GM18508 (cell line): ENCODE measurements around the gene ROPN1B.
"Not testable (repeated sequence)": the region's sequence is repeated elsewhere in the genome, so short reads cannot be mapped to it uniquely, and the experiment has no call there.

Source experiments
- ATAC-seq: cut with Tn5 transposase; IDR thresholded peaks from one replicate; pipeline ENCODE4 v1.9.1; 2021; ENCODE audit warnings: moderate number of reproducible peaks; ENCODE audit not compliant: insufficient read depth, unreplicated experiment

The ROPN1B gene

DNA sequence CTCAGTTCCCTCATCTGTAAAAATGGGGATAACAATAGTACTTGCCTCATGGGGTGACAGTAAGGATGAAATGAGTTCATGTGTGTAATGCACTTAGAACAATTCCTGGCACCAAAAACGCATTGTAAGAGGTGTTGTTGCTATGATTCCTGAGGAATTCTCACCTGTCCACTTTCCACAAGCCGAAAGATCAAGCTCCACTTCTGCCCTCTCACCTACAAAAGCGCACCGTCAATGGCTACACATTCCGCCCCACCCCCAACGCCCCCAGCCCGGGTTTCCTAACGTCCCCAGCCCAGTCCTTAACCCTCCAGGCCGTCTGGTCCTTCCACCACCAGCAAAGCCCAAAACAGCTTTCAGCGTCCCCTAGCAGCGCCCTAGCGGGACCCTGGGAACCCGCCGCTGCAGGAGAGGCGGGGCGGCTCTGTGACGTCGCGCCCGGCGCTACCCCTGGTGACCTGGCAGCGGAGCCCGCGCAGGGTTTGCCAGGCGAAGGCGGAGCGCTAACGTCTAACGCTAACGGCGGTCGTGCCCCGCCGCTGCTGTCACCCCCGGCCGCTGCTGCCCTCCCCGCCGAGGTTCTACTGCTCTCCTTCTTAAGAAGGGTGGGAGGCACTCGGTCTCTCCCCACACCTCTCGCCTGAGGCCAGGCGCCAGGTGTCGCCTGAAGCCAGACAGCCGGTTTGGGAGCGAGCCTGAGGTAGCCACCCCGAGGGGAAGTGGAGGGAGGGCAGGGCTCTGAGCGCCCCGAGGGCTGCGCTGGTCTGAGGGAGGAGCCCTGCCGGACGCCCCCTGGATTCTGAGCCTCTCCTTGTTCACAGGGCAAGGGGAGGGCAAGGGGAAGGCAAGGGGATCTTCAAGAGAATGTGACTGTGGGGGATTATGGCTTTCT, at the start of gene ROPN1B:
Gene ROPN1B, plus strand, starts transcription at position 478 of the 892 bp plus-strand sequence. CDS start 2,877 bp downstream, outside the sequence.
- not testable (repeated sequence) for ATAC-seq

DNA sequence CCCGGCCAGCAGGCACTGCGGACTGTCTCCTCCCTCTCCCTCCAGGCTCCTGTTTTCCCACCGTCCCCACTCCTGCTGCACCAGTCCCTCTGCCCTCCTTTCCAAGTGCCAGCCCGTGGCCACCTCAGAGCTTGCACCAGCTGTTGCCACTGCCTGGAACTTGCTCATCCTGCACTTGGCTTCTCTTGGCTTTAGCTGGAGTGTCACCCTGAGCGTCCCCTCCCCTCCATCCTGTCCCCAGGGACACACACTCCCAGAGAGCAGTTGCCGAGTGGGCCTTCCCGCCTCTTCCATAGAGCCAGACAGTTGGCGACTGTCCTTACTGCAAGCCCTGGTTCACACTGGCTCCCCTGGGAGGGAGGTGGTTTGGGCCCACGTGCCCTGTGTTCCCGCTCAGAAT, 48.8 kb upstream of the ROPN1B start:
- ATAC-seq, result not testable (repeated sequence)

DNA sequence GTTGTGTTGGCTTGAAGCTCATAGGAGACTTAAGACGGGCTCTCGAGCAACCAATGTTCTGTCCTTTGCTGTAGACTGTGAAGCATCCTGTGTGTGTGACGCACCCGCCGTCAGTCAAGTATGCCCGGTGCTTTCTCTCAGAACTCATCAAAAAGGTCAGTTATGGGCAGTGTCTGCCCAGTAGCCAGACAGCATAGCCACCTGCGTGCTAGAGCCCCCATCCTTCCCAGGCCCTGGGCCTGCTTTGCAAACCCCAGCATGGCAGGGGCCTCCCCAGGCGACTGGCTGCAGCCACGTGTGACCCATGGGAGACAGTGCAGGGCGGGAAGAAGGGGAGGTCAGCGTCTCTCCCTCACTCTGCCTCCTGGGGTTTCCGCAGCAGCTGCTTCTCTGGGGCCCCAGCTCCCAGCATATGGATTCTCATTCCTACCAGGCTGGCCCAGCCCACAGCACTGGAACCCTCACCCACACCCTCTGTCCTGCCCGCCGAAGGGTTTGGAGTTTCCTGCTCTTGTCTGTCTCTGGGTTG, 48.2 kb upstream of the ROPN1B start:
- not testable (repeated sequence) for ATAC-seq

DNA sequence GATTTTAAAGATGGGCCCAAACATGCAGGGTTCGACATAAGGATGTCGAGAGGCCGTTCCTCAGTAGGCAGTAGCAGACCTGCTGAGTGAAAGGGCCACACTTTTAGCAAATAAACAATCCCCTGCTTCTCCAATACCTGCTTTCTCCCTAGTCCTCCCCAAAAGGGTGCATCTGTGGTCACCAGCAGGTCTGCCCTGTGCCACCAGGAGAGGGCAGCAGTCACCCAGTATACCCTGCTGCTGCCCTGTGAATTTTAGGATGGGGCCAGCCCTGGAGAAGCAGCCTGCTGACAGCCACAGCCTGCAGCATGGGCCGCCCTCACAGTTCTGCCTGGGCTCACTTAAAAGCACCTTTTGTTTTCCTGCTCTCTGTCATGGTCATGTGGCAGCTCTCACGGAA, 47.3 kb upstream of the ROPN1B start:
- not testable (repeated sequence) for ATAC-seq

DNA sequence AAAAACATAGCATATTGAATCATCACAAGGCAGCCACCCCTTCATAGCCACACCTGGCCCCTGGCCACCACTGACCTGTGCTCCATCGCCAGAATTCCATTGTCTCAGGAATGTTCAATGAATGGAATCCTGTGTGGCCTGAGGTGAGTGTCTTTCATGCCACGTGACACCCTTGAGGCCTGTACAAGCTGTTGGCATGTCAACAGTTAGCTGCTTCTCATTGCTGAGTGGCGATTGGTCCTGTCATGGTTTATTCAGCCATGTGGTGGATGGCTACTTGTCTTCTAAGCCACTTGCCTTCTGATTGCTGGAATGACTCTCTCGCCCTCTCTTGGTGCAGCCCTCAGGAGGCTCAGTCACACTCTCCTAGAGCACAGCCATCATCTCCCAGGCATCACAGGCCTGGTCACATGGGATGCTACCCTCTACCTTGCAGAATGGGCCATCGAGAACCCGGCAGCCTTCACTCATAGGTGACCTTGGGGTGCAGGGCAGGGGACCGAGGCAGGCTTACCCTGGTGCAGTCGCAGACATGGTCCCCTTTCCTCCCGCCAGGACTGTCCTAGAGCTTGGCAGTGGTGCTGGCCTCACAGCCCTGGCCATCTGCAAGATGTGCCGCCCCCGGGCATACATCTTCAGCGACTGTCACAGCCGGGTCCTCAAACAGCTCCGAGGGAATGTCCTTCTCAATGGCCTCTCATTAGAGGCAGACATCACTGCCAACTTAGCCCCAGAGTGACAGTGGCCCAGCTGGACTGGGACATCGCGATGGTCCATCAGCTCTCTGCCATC, 45.5 kb upstream of the ROPN1B start:
- not testable (repeated sequence) for ATAC-seq

DNA sequence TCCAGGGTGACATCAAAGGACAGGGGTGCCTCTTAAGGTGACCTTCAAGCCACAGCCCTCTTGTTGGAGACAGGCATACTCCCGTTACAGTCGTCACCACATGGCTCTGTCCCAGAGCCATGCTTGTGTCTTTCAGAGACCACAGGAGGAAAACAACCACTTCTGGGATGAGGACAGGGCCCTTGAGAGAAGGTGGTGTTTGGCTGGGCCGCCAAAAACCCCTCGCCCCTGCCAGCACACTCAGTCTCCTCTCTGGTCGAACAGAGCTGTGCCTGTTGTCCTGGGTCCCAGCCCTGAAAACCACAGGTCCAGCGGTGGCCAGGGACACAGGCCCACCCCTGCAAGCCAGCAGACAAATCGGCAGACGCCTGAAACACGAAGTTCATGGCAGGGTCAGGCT, 44.7 kb upstream of the ROPN1B start:
- ATAC-seq, result not testable (repeated sequence)

DNA sequence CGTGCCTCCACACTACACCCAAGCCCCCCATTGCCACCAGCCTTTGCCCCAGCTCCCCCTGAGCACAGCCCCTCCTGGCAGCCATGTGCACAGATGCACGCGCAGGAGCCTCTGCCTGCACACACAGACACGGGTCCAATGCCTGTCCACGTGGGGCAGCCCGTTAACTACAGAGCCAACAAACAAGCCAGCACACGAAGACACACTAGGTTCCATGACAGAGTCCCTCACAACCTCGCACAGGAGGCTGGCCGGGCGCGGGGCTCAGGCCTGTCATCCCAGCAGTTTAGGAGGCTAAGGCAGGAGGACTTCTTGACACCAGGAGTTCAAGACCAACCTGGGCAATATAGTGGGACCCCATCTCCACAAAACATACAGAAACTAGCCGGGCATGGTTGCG, 43.3 kb upstream of the ROPN1B start:
- ATAC-seq, result not testable (repeated sequence)

DNA sequence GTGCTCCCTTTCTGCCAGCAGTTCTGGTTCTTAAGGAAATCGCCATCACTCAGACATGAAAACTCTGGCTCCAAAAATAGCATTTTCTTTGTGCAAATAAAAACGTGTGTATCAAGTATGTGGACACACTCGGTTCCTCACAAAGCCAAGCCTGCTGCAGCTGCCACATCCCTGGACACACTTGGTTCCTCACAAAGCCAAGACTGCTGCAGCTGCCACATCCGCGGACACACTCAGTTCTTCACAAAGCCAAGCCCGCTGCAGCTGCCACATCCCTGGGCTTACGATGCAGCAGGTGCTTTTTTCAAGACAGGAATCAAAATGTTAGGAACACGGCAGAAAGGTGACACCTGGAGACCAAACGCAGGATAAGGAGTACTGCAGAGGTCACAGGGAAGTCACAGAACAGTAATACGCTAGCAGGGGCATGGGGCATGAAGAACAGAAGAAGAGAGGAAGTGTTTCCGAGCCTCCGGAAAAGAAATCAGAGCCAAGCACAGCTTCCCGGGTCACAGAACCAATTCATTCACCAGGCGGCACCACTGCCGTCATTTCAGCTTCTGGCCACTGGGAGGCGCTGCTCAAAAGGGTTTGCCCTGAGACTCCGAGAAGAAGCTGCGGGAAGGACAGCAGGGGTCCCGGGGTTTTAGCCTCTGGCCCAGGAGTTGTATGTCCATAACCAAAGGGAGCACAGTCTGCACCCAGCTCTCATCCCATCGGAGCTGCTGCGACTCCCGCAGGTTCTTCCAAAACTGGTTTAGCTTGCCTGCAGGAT, 40.0 kb upstream of the ROPN1B start:
- ATAC-seq, result not testable (repeated sequence)

DNA sequence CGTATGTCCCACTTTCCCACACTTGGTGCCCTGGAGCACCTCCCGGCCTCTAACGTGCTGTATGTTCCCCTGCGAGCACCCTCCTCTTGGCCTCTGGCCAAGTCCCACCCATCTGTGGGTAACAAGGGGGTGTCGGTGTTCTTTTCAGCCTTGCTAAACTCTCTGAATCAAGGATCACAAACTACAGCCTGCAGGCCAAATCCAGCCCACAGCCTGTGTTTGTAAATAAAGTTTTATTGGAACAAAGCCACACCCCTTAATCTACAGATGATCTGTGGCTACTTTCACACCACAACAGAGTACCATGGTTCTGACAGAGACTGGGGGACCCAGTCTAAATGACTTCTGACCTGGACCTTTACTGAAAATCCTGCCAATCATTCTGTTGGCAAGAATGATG, 39.2 kb upstream of the ROPN1B start:
- ATAC-seq, result not testable (repeated sequence)

DNA sequence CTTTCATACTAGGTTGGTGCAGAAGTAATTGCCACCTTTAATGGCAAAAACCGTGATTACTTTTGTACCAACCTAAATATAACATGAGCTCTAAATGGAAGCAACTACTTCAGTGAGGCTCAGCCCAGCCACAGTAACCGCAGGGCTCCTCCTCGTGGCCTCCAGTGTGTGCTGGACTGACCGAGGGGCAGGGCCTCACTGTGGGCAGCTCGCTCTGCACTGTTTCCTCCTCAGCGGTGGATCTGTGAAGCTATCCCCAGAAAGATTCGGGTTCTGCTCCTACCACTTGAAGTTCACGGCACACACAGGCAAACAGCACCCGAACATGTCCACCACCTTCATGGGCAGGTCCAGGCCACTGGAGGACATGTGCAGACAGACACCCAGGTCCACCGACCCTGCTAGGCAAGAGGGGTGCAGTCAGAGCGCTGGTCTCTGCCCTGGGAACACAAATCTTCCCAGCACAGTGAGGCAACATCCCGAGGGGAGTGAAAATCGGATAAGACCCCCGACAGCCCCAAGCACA, 37.6 kb upstream of the ROPN1B start:
- not testable (repeated sequence) for ATAC-seq

DNA sequence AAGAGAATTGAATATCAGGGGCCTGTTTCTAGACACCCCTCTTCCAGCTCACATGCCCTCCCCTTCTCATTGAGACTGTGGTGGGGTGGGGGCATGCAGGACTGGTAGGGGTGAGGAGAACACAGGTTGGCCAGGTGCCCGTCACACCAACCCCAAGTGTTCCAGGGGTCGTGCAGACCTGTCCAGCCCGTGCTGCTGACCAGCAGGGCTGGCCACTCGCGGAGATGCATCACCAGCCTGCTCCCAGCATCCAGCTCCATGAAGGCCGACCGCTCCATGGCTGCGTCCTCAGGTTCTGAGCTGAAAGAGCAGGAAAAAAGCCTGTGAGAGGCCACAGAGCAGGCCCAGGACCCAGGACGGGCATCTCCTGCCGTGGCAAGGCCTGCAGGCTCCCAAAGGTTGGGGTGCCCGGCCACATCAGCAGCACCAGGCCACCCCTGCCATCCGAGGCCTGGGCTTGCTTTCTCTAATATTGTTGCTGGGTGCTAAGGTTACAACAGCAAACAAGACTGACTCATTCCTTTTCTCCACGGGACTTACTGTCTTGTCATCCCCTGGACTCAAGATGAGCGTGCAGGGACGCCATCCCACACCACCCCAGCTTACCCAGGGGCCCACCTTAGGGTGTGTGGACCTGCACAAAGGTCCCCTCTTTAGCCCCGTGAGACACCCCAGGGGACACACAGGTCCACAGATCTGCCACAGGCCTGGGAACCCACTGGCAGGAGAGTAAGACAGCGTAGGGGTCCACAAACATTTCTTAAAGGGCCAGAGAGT, 35.4 kb upstream of the ROPN1B start:
- ATAC-seq, result not testable (repeated sequence)

DNA sequence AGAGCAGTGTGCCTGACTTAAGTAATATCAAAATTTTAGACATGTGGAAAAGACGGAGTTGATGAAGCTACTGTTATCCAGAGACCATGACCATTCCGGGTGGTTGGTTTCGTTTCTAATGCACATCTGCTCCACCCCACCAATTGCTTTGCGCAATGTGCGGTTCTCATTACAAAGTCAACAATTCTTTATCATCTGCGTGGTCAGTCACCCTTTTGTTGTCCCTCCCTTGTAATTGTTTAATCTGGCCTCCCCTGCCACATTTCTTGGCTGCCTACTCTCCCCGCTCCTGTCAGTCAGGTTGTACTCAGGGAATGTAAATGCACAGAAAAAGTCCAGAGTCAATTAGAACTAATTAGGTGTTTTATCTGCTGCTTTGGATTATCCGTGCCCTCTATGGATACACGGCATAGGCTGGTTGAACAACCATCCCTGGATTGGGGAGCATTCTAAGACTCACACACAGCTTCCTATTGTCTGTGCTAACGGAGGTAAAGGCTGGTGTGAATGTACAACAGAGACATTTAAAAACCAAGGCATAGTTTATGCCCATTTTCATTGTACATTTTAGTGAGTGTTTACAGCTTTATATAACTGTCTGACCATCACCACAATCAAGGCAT, 33.6 kb upstream of the ROPN1B start:
- not testable (repeated sequence) for ATAC-seq

DNA sequence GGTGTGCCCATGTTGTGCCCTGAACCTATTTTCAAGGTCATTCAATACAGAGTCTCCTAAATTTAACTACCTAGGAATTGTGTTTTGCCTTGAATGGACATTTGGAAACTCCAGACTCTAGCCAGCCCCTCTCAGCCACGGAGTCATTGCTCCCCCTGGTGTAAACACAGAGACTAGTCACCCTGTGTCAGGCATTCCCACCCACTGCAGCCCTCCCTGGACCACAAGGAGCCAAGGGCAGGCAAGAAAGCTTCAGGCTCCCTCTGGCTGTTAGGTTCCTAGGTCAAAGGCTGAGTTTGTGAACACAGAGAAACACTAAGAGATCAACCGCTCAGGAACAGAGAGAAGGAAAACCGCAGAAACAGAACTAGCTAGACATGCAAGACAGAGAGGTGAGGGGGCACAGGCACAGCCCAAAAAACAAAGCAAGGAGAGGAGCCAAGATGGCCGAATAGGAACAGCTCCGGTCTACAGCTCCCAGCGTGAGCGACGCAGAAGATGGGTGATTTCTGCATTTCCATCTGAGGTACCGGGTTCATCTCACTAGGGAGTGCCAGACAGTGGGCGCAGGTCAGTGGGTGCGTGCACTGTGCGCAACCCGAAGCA, 32.7 kb upstream of the ROPN1B start:
- not testable (repeated sequence) for ATAC-seq

DNA sequence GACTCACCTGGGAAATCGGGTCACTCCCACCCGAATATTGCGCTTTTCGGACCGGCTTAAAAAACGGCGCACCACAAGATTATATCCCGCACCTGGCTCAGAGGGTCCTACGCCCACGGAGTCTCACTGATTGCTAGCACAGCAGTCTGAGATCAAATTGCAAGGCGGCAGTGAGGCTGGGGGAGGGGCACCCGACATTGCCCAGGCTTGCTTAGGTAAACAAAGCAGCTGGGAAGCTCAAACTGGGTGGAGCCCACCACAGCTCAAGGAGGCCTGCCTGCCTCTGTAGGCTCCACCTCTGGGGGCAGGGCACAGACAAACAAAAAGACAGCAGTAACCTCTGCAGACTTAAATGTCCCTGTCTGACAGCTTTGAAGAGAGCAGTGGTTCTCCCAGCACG, 32.1 kb upstream of the ROPN1B start:
- not testable (repeated sequence) for ATAC-seq

DNA sequence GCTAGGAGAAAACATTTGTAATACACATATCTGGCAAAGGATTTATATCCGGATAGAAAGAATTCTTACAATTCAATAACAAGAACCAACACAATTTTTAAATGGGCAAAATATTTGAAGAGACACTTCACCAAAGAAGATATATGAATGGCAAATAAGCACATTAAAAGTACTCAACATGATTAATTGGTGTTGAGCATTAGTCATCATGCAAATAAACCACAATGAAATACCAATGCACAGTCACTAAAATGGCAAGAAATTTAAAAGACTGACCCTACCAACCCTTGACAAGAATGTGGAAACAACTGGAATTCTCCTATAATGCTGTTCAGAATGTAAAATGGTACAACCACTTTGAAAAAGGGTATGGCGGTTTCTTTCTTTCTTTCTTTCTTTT, 21.2 kb upstream of the ROPN1B start:
- not testable (repeated sequence) for ATAC-seq

DNA sequence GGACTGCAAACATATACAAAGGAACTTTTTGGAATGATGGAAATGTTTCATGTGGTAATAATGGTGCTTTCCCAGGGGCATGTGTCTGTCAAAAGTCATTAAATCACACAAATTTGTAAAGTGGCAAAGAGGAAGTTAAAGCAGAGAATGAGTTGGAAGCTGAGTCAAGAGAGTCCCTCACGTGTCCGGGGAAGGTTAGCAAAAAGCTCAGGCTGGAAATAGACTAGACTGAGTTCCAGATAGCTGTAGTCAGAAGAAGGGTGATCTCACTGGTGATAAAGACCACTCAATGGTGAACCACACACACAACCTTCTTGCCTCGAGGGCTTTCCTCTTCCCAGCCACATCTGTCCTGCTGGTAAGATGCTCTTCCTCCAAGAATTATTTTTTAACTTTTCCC, 20.1 kb upstream of the ROPN1B start:
- ATAC-seq, result not testable (repeated sequence)

DNA sequence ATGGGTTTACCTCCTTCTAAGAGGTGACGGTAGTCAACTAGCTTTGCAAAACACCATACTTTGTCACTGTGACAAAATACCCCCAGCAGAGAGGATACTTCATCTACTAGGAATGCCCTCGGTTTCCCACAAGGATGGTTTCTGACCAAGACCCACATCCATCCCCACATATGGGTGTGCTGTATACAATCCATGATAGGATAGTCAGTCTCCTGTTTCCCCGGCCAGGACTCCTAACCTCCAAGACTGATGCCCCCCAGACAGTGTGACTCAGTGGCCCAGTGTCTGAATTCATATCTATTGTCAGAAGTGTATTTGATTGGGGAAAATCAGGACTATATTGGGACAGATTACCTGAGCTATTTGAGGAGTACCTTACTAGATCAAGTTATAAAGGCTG, 17.8 kb upstream of the ROPN1B start:
- not testable (repeated sequence) for ATAC-seq

DNA sequence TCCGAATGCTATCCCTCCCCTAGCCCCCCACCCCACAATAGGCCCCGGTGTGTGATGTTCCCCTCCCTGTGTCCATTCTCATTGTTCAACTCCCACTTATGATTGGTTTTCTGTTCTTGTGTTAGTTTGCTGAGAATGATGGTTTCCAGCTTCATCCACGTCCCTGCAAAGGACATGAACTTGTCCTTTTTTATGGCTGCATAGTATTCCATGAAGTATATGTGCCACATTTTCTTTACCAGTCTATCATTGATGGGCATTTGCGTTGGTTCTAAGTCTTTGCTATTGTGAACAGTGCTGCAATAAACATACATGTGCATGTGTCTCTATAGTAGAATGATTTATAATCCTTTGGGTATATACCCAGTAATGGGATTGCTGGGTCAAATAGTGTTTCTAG, 12.0 kb upstream of the ROPN1B start:
- not testable (repeated sequence) for ATAC-seq
